Astrocyte (in vitro differentiated cells and primary cell): ENCODE results near the gene PBX1. TPM values are rescaled to one million over a fixed set of nuclear protein-coding genes. Genes with fewer than 3 reads are reported as not detected.
A peak's percentile ranks its signal among the peaks of the same experiment; 100 is the strongest.

Experiments used
- DNase-seq: peaks from one replicate; pipeline ENCODE4 v3.0.0-alpha.2; 2010; ENCODE audit warnings: low read depth
- FAIRE-seq: peaks from 2 replicates; lab custom pipeline; 2011; peaks lifted over from hg19 to GRCh38; lab: Jason Lieb, UNC
- H2AFZ ChIP-seq: 2 replicates; pipeline ENCODE4 v1.6.0; 2012; ENCODE audit warnings: low read depth, low read length, inconsistent platforms
- H3K27ac ChIP-seq: 2 replicates; pipeline ENCODE4 v1.5.1; 2011; ENCODE audit warnings: low read depth, low read length, inconsistent platforms
- H3K27me3 ChIP-seq: 2 replicates; pipeline ENCODE4 v1.6.0; 2011; ENCODE audit warnings: low read length, inconsistent platforms; ENCODE audit not compliant: insufficient read depth
- H3K36me3 ChIP-seq: 2 replicates; pipeline ENCODE4 v1.5.1; 2011; ENCODE audit warnings: low read length, inconsistent platforms; ENCODE audit not compliant: insufficient read depth
- H3K4me1 ChIP-seq: 2 replicates; pipeline ENCODE4 v1.5.1; 2011; ENCODE audit warnings: low read length, inconsistent platforms; ENCODE audit not compliant: insufficient read depth
- H3K4me2 ChIP-seq: 2 replicates; pipeline ENCODE4 v1.6.0; 2012; ENCODE audit warnings: low read length, inconsistent platforms
- H3K4me3 ChIP-seq: 2 replicates; pipeline ENCODE4 v1.5.1; 2011; ENCODE audit warnings: low read depth, mild to moderate bottlenecking, low read length, inconsistent platforms; ENCODE audit not compliant: insufficient read depth
- H3K79me2 ChIP-seq: 2 replicates; pipeline ENCODE4 v1.6.0; 2012; ENCODE audit warnings: mild to moderate bottlenecking, low read length, inconsistent platforms; ENCODE audit not compliant: insufficient read depth
- H3K9ac ChIP-seq: 2 replicates; pipeline ENCODE4 v1.6.0; 2012; ENCODE audit warnings: mild to moderate bottlenecking, low read length, inconsistent platforms
- H3K9me3 ChIP-seq: 2 replicates; pipeline ENCODE4 v1.5.1; 2012; ENCODE audit warnings: low read depth, mild to moderate bottlenecking, low read length, inconsistent platforms; ENCODE audit not compliant: insufficient read depth
- H4K20me1 ChIP-seq: 2 replicates; pipeline ENCODE4 v1.6.0; 2012; ENCODE audit warnings: low read length, inconsistent platforms; ENCODE audit not compliant: insufficient read depth
- H3K27ac Mint-ChIP-seq: one replicate; pipeline ENCODE4 v1.8.0; 2021; ENCODE audit warnings: mild to moderate bottlenecking, mixed read lengths; ENCODE audit not compliant: unreplicated experiment
- H3K27me3 Mint-ChIP-seq: one replicate; pipeline ENCODE4 v1.8.0; 2021; ENCODE audit warnings: low read depth, mixed read lengths; ENCODE audit not compliant: unreplicated experiment
- H3K36me3 Mint-ChIP-seq: one replicate; pipeline ENCODE4 v1.8.0; 2021; ENCODE audit warnings: low read depth, mixed read lengths; ENCODE audit not compliant: unreplicated experiment
- H3K4me1 Mint-ChIP-seq: one replicate; pipeline ENCODE4 v1.8.0; 2021; ENCODE audit warnings: low read depth, mixed read lengths; ENCODE audit not compliant: unreplicated experiment
- H3K4me3 Mint-ChIP-seq: one replicate; pipeline ENCODE4 v1.8.0; 2021; ENCODE audit warnings: mild to moderate bottlenecking, moderate library complexity, mixed read lengths; ENCODE audit not compliant: unreplicated experiment
- H3K9me3 Mint-ChIP-seq: one replicate; pipeline ENCODE4 v1.8.0; 2021; ENCODE audit warnings: mild to moderate bottlenecking, mixed read lengths; ENCODE audit not compliant: unreplicated experiment
- EZH2 ChIP-seq: IDR thresholded peaks from 2 replicates; pipeline ENCODE4 v1.6.1; 2012; ENCODE audit warnings: mild to moderate bottlenecking, low read length, inconsistent platforms; ENCODE audit not compliant: insufficient read depth
- total RNA-seq: library from RNA; stranded (reverse); gene quantifications from 2 replicates; pipeline ENCODE4 v1.2.1, GENCODE V29; 2021
- TF ChIP-seq, protein P1 (sequence below): IDR thresholded peaks from 2 replicates; pipeline ENCODE4 v1.5.1; 2011; ENCODE audit warnings: low read depth, mild to moderate bottlenecking, inconsistent platforms, low read length, moderate library complexity; ENCODE audit not compliant: insufficient read depth

The PBX1 gene
- total RNA-seq, 1 donor from 2014 or later: 37.2 TPM

- H3K4me3 ChIP-seq: no peak overlapping the region
- no peaks in the 10 kb centered on the region for H3K79me2 ChIP-seq
- Mint-ChIP-seq H3K4me1 (peaks cover 27% of the 10 kb centered on the region), H3K9me3 (no peaks in the 10 kb centered on the region), H3K27ac (no peak overlapping the region), H3K27me3 (no peaks in the 10 kb centered on the region), H3K36me3 (peaks cover 2% of the 10 kb centered on the region), H3K4me3 (no peak overlapping the region)
- H2AFZ ChIP-seq: no peak overlapping the region
- FAIRE-seq: no peak
- no peak for TF ChIP-seq EZH2
- TF ChIP-seq, protein P1, sequence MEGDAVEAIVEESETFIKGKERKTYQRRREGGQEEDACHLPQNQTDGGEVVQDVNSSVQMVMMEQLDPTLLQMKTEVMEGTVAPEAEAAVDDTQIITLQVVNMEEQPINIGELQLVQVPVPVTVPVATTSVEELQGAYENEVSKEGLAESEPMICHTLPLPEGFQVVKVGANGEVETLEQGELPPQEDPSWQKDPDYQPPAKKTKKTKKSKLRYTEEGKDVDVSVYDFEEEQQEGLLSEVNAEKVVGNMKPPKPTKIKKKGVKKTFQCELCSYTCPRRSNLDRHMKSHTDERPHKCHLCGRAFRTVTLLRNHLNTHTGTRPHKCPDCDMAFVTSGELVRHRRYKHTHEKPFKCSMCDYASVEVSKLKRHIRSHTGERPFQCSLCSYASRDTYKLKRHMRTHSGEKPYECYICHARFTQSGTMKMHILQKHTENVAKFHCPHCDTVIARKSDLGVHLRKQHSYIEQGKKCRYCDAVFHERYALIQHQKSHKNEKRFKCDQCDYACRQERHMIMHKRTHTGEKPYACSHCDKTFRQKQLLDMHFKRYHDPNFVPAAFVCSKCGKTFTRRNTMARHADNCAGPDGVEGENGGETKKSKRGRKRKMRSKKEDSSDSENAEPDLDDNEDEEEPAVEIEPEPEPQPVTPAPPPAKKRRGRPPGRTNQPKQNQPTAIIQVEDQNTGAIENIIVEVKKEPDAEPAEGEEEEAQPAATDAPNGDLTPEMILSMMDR: no peak
- H3K27ac ChIP-seq: no peak overlapping the region
- no peak overlapping the region for H3K9ac ChIP-seq
- H3K27me3 ChIP-seq: no peaks in the 10 kb centered on the region
- H3K4me1 ChIP-seq: peaks cover 17% of the 10 kb centered on the region
- peaks cover 5% of the 10 kb centered on the region for H4K20me1 ChIP-seq
- H3K4me2 ChIP-seq: no peak overlapping the region
- no peaks in the 10 kb centered on the region for H3K36me3 ChIP-seq
- no peaks in the 10 kb centered on the region for H3K9me3 ChIP-seq
- DNase-seq: no peak
Measured at GRCh38 chr1:164644268-164644667, 85.3 kb downstream of the PBX1 start.

DNA sequence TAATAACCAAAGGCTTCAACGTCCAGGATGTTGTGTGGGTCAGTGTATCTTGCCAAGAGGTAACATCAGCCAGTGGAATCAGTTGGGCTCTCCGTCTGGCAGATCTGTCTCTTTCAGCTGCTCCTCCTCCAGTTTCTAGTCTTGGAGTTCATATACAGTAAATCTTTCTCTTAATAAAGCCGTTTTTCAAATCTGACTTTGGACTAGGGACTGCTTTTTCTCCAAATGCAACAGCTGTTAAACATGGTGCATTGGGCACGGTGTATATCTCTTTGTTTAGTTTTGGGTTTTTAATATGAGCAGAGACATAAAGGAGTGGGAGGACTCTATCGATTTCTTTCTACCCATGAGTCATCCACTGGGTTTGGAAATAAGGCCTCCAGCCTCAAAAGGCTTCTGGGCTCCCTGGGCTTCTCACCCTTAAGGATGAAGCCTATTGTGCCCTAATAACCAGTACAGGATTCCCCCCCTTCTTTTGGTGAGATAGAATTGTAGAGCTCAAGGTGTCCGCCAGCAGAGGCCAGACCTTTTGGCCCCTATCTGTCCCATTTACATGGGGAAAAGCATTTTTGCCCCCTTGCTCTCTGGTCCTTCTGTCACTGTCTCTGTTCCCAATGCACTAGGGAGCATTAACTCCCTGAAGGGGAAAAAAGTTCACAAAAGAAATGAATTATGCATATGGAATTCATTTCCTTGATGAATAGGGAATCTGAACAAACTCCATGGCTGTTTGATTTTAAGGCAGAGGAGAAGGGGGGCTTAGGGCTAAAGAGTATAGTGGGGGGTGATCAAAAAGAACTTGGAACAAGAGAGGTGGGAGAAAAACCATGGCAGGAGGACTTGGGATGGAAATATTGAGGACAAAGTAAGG, 86.0 kb downstream of the PBX1 start:
- Mint-ChIP-seq H3K27ac (no peak overlapping the region), H3K27me3 (no peaks in the 10 kb centered on the region), H3K9me3 (no peaks in the 10 kb centered on the region), H3K4me3 (no peak overlapping the region), H3K36me3 (peaks cover 2% of the 10 kb centered on the region), H3K4me1 (peaks cover 34% of the 10 kb centered on the region)
- no peaks in the 10 kb centered on the region for H3K27me3 ChIP-seq
- peaks cover 18% of the 10 kb centered on the region for H3K4me1 ChIP-seq
- H3K9ac ChIP-seq: no peak overlapping the region
- TF ChIP-seq, protein P1: no peak
- TF ChIP-seq EZH2: no peak
- peak overlapping the region; percentile 26 for H3K4me2 ChIP-seq
- FAIRE-seq (no peak), DNase-seq (peak; percentile 58)
- no peaks in the 10 kb centered on the region for H3K9me3 ChIP-seq
- peaks cover 5% of the 10 kb centered on the region for H4K20me1 ChIP-seq
- H3K79me2 ChIP-seq: no peaks in the 10 kb centered on the region
- no peak overlapping the region for H3K4me3 ChIP-seq
- no peak overlapping the region for H3K27ac ChIP-seq
- H3K36me3 ChIP-seq: no peaks in the 10 kb centered on the region
- no peak overlapping the region for H2AFZ ChIP-seq

DNA sequence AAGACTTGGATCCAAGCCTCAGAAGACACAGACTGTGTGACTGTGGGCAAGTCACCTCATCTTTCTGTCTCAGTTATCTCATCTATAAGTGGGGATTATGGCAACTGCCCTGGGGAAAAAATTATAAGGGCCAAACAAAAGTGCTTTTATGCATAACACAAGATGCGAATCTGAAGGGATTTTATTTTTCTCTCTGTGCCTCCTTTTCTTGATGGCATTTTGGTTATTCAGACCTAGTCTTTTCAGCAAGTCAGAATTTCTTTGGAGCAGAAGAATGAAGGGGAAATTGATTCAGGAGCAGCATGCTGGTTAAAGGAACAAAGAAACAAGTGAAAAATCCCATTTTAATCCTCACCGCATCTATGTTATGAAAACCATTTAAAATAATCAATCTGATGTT, 86.9 kb downstream of the PBX1 start:
- FAIRE-seq (no peak), DNase-seq (no peak)
- no peak overlapping the region for H3K4me3 ChIP-seq
- peaks cover 5% of the 10 kb centered on the region for H4K20me1 ChIP-seq
- no peak overlapping the region for H2AFZ ChIP-seq
- peaks cover 18% of the 10 kb centered on the region for H3K4me1 ChIP-seq
- no peak overlapping the region for H3K27ac ChIP-seq
- H3K36me3 ChIP-seq: no peaks in the 10 kb centered on the region
- Mint-ChIP-seq H3K36me3 (peaks cover 2% of the 10 kb centered on the region), H3K4me3 (no peak overlapping the region), H3K9me3 (no peaks in the 10 kb centered on the region), H3K27ac (no peak overlapping the region), H3K4me1 (peaks cover 32% of the 10 kb centered on the region), H3K27me3 (no peaks in the 10 kb centered on the region)
- no peak overlapping the region for H3K9ac ChIP-seq
- no peaks in the 10 kb centered on the region for H3K27me3 ChIP-seq
- no peak overlapping the region for H3K4me2 ChIP-seq
- no peaks in the 10 kb centered on the region for H3K9me3 ChIP-seq
- TF ChIP-seq, protein P1: no peak
- no peak for TF ChIP-seq EZH2
- H3K79me2 ChIP-seq: no peaks in the 10 kb centered on the region
